ENCODE results near the gene TMEM196.

TMEM196 gene

DNA sequence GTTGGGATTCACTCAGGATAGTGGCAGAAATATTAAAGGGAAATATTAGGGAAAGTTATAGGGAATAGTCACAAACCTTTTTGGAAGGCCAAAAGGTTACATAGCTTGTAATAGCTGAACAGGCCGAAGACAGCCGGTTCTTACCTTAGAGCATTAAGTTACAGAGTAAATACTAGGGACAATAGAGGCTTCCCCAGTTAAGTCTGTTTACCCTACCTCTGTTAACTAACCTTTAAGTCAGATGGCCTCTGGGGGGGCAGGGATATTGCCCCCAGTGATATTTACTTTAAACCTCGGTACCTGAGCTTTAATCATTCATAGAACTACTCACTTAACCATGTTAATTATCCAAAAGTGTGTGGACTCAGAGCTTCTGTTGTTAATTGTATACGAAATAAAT lies 71.9 kb downstream of the TMEM196 start:
- Histone ChIP-seq H3K27me3 (ENCODE audit: insufficient read depth, poor library complexity, severe bottlenecking) (no peaks in the 10 kb centered on the region), H3K4me3 (replicated peaks; ENCODE audit: insufficient read depth, low read length) (no peak overlapping the region), H3K27ac (replicated peaks) (no peak overlapping the region)
- TF ChIP-seq SPI1 (IDR thresholded peaks at IDR 0.05; ENCODE audit: borderline replicate concordance, low read depth) = no peak
- TF ChIP-seq GABPA (IDR thresholded peaks at IDR 0.05; ENCODE audit: low read depth) = no peak
- TF ChIP-seq POLR2AphosphoS5 (IDR thresholded peaks at IDR 0.05; ENCODE audit: low read depth) = no peak
- TF ChIP-seq, protein P1, sequence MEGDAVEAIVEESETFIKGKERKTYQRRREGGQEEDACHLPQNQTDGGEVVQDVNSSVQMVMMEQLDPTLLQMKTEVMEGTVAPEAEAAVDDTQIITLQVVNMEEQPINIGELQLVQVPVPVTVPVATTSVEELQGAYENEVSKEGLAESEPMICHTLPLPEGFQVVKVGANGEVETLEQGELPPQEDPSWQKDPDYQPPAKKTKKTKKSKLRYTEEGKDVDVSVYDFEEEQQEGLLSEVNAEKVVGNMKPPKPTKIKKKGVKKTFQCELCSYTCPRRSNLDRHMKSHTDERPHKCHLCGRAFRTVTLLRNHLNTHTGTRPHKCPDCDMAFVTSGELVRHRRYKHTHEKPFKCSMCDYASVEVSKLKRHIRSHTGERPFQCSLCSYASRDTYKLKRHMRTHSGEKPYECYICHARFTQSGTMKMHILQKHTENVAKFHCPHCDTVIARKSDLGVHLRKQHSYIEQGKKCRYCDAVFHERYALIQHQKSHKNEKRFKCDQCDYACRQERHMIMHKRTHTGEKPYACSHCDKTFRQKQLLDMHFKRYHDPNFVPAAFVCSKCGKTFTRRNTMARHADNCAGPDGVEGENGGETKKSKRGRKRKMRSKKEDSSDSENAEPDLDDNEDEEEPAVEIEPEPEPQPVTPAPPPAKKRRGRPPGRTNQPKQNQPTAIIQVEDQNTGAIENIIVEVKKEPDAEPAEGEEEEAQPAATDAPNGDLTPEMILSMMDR (IDR thresholded peaks at IDR 0.05; ENCODE audit: insufficient read depth, low read length) = no peak
- TF ChIP-seq, protein P2, sequence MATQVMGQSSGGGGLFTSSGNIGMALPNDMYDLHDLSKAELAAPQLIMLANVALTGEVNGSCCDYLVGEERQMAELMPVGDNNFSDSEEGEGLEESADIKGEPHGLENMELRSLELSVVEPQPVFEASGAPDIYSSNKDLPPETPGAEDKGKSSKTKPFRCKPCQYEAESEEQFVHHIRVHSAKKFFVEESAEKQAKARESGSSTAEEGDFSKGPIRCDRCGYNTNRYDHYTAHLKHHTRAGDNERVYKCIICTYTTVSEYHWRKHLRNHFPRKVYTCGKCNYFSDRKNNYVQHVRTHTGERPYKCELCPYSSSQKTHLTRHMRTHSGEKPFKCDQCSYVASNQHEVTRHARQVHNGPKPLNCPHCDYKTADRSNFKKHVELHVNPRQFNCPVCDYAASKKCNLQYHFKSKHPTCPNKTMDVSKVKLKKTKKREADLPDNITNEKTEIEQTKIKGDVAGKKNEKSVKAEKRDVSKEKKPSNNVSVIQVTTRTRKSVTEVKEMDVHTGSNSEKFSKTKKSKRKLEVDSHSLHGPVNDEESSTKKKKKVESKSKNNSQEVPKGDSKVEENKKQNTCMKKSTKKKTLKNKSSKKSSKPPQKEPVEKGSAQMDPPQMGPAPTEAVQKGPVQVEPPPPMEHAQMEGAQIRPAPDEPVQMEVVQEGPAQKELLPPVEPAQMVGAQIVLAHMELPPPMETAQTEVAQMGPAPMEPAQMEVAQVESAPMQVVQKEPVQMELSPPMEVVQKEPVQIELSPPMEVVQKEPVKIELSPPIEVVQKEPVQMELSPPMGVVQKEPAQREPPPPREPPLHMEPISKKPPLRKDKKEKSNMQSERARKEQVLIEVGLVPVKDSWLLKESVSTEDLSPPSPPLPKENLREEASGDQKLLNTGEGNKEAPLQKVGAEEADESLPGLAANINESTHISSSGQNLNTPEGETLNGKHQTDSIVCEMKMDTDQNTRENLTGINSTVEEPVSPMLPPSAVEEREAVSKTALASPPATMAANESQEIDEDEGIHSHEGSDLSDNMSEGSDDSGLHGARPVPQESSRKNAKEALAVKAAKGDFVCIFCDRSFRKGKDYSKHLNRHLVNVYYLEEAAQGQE (IDR thresholded peaks at IDR 0.05; ENCODE audit: insufficient replicate concordance, low read depth) = no peak
- no peak for DNase-seq (ENCODE audit: low read depth in 1 of 2, low spot score in 1 of 2)

DNA sequence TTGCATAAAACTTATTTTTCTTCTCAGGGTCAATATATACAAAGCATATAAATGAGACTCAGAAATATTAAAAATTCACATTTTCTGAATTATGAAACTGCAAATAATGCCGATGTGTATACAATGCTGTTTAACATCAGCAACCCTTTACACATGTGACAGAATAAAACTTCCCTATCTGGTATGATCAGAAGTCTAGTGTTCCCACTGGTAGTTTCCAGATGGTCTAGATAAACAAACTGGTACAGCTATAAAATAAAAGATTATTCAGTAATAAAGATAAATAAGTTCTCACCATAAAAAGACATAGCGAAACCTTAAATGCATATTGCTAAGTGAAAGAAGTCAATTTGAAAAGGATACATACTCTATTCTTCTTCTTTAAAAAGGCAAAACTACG lies 72.5 kb downstream of the TMEM196 start:
- TF ChIP-seq, protein P1 (IDR thresholded peaks at IDR 0.05; ENCODE audit: insufficient read depth, low read length) = no peak
- no peak for TF ChIP-seq GABPA (IDR thresholded peaks at IDR 0.05; ENCODE audit: low read depth)
- no peak for TF ChIP-seq SPI1 (IDR thresholded peaks at IDR 0.05; ENCODE audit: borderline replicate concordance, low read depth)
- DNase-seq (ENCODE audit: low read depth in 1 of 2, low spot score in 1 of 2) = no peak

GRCh38 chr7:19698331-19698730 lies 75.1 kb downstream of the TMEM196 start:
- no peak for DNase-seq (ENCODE audit: low read depth in 1 of 2, low spot score in 1 of 2)
- TF ChIP-seq, protein P2 (IDR thresholded peaks at IDR 0.05; ENCODE audit: insufficient replicate concordance, low read depth) = no peak
- TF ChIP-seq, protein P1 (IDR thresholded peaks at IDR 0.05; ENCODE audit: insufficient read depth, low read length) = no peak
- TF ChIP-seq GABPA (IDR thresholded peaks at IDR 0.05; ENCODE audit: low read depth) (no peak), SPI1 (IDR thresholded peaks at IDR 0.05; ENCODE audit: borderline replicate concordance, low read depth) (no peak)
- no peak overlapping the region for H3K4me3 ChIP-seq (replicated peaks; ENCODE audit: insufficient read depth, low read length)
- no peaks in the 10 kb centered on the region for H3K27me3 ChIP-seq (ENCODE audit: insufficient read depth, poor library complexity, severe bottlenecking)
- no peak overlapping the region for H3K27ac ChIP-seq (replicated peaks)

More for the DNA sequence above, 72.5 kb downstream of the TMEM196 start:
- H3K4me3 ChIP-seq (replicated peaks; ENCODE audit: insufficient read depth, low read length) = no peak overlapping the region
- no peaks in the 10 kb centered on the region for H3K27me3 ChIP-seq (ENCODE audit: insufficient read depth, poor library complexity, severe bottlenecking)
- H3K27ac ChIP-seq (replicated peaks) = no peak overlapping the region

- DNase-seq (ENCODE audit: low read depth in 1 of 2, low spot score in 1 of 2) = no peak
- TF ChIP-seq SPI1 (IDR thresholded peaks at IDR 0.05; ENCODE audit: borderline replicate concordance, low read depth) = no peak
- Histone ChIP-seq H3K4me3 (replicated peaks; ENCODE audit: insufficient read depth, low read length) (no peak overlapping the region), H3K27ac (replicated peaks) (no peak overlapping the region), H3K27me3 (ENCODE audit: insufficient read depth, poor library complexity, severe bottlenecking) (no peaks in the 10 kb centered on the region)
Observed at GRCh38 chr7:19696926-19697325, 76.5 kb downstream of the TMEM196 start.
